H9 (cell line): ENCODE results near the gene ITSN2. TPM values are rescaled to one million over a fixed set of nuclear protein-coding genes. Genes with fewer than 3 reads are reported as not detected.

Experiments used
- DNase-seq: peaks from one replicate; pipeline ENCODE4 v3.0.0-alpha.2; 2017
- H2AFZ ChIP-seq: one replicate; pipeline ENCODE4 v1.6.1; 2013; ENCODE audit warnings: mild to moderate bottlenecking, low read length, control low read depth, moderate library complexity
- H2AK5ac ChIP-seq: 2 replicates; pipeline ENCODE4 v1.6.1; 2013; ENCODE audit warnings: low read length, control low read depth, mixed read lengths; ENCODE audit not compliant: insufficient read length
- H2BK120ac ChIP-seq: one replicate; pipeline ENCODE4 v1.6.1; 2013; ENCODE audit warnings: low read depth, mild to moderate bottlenecking, low read length, control low read depth, inconsistent platforms; ENCODE audit not compliant: poor library complexity, severe bottlenecking
- H2BK12ac ChIP-seq: 2 replicates; pipeline ENCODE4 v1.6.1; 2013; ENCODE audit warnings: low read length, control low read depth, mixed read lengths, low read depth; ENCODE audit not compliant: insufficient read length
- H2BK15ac ChIP-seq: 2 replicates; pipeline ENCODE4 v1.6.1; 2013; ENCODE audit warnings: low read depth, low read length, control low read depth
- H2BK20ac ChIP-seq: one replicate; pipeline ENCODE4 v1.6.1; 2013; ENCODE audit warnings: low read depth, mild to moderate bottlenecking, low read length, control low read depth, inconsistent platforms; ENCODE audit not compliant: poor library complexity, severe bottlenecking
- H2BK5ac ChIP-seq: 2 replicates; pipeline ENCODE4 v1.6.1; 2013; ENCODE audit warnings: low read length, control low read depth, mixed read lengths; ENCODE audit not compliant: insufficient read length
- H3K14ac ChIP-seq: 2 replicates; pipeline ENCODE4 v1.6.1; 2013; ENCODE audit warnings: low read length, control low read depth; ENCODE audit not compliant: insufficient read depth
- H3K18ac ChIP-seq: 2 replicates; pipeline ENCODE4 v1.6.1; 2013; ENCODE audit warnings: low read depth, mild to moderate bottlenecking, mixed read lengths, low read length, control low read depth; ENCODE audit not compliant: insufficient read length
- H3K23ac ChIP-seq: 2 replicates; pipeline ENCODE4 v1.6.1; 2013; ENCODE audit warnings: low read length, control low read depth, mixed read lengths, low read depth; ENCODE audit not compliant: insufficient read length
- H3K23me2 ChIP-seq: 2 replicates; pipeline ENCODE4 v1.6.1; 2013; ENCODE audit warnings: low read depth, mild to moderate bottlenecking, mixed read lengths, low read length, control low read depth; ENCODE audit not compliant: insufficient read length, poor library complexity, severe bottlenecking
- H3K27ac ChIP-seq: 2 replicates; pipeline ENCODE4 v1.5.1; 2013; ENCODE audit warnings: low read length, control low read depth, mixed read lengths, low read depth; ENCODE audit not compliant: insufficient read length
- H3K27me3 ChIP-seq: 2 replicates; pipeline ENCODE4 v1.6.1; 2013; ENCODE audit warnings: low read length, control low read depth, inconsistent platforms; ENCODE audit not compliant: insufficient read depth
- H3K4ac ChIP-seq: 2 replicates; pipeline ENCODE4 v1.6.1; 2013; ENCODE audit warnings: low read depth, mild to moderate bottlenecking, control low read depth, inconsistent platforms, low read length, moderate library complexity
- H3K4me1 ChIP-seq: 2 replicates; pipeline ENCODE4 v1.6.1; 2013; ENCODE audit warnings: low read length, control low read depth, inconsistent platforms; ENCODE audit not compliant: insufficient read depth
- H3K4me2 ChIP-seq: 2 replicates; pipeline ENCODE4 v1.6.1; 2013; ENCODE audit warnings: low read length, control low read depth, mixed read lengths; ENCODE audit not compliant: insufficient read length, insufficient read depth
- H3K56ac ChIP-seq: 2 replicates; pipeline ENCODE4 v1.6.1; 2013; ENCODE audit warnings: low read depth, mild to moderate bottlenecking, mixed read lengths, low read length, control low read depth; ENCODE audit not compliant: insufficient read length
- H3K79me1 ChIP-seq: 2 replicates; pipeline ENCODE4 v1.6.1; 2013; ENCODE audit warnings: low read depth, mild to moderate bottlenecking, moderate library complexity, low read length, control low read depth, inconsistent platforms; ENCODE audit not compliant: insufficient read depth, poor library complexity, severe bottlenecking
- H3K79me2 ChIP-seq: 2 replicates; pipeline ENCODE4 v1.6.1; 2013; ENCODE audit warnings: low read length, control low read depth, inconsistent platforms; ENCODE audit not compliant: insufficient read depth
- H3K9ac ChIP-seq: 2 replicates; pipeline ENCODE4 v1.6.1; 2013; ENCODE audit warnings: low read length, control low read depth, mixed read lengths; ENCODE audit not compliant: insufficient read length; ENCODE audit errors: extremely low read depth
- H3K9me3 ChIP-seq: one replicate; pipeline ENCODE4 v1.6.1; 2013; ENCODE audit warnings: low read depth, low read length, inconsistent platforms; ENCODE audit not compliant: control insufficient read depth
- H3T11ph ChIP-seq: one replicate; pipeline ENCODE4 v1.6.1; 2013; ENCODE audit warnings: mild to moderate bottlenecking, low read length, control low read depth, inconsistent platforms
- H4K20me1 ChIP-seq: one replicate; pipeline ENCODE4 v1.6.1; 2013; ENCODE audit not compliant: control insufficient read depth, insufficient read length, insufficient read depth
- H4K5ac ChIP-seq: 2 replicates; pipeline ENCODE4 v1.6.1; 2013; ENCODE audit warnings: low read depth, mild to moderate bottlenecking, mixed read lengths, low read length, control low read depth; ENCODE audit not compliant: insufficient read length
- H4K8ac ChIP-seq: replicated peaks from 2 replicates; pipeline ENCODE4 v1.6.1; 2013; ENCODE audit warnings: low read length, control low read depth, mixed read lengths, low read depth; ENCODE audit not compliant: insufficient read length
- H4K91ac ChIP-seq: 2 replicates; pipeline ENCODE4 v1.6.1; 2013; ENCODE audit warnings: low read depth, mild to moderate bottlenecking, moderate library complexity, mixed read lengths, low read length, control low read depth; ENCODE audit not compliant: insufficient read length
- H3K27ac Mint-ChIP-seq, 3 experiments: 2 replicates in 2 of 3; 3 replicates in 1 of 3; pipeline ENCODE4 v1.8.0; 2020 to 2021; ENCODE audit warnings: mixed read lengths in 3 of 3, mild to moderate bottlenecking in 1 of 3, moderate library complexity in 1 of 3
- H3K27me3 Mint-ChIP-seq: 2 replicates; pipeline ENCODE4 v1.8.0; 2021; ENCODE audit warnings: low read depth, mild to moderate bottlenecking, moderate library complexity, mixed read lengths
- H3K36me3 Mint-ChIP-seq, 3 experiments: 2 replicates in 2 of 3; 3 replicates in 1 of 3; pipeline ENCODE4 v1.8.0; 2020 to 2021; ENCODE audit warnings: low read depth in 3 of 3, mixed read lengths in 3 of 3; ENCODE audit not compliant: insufficient read depth in 1 of 3
- H3K4me1 Mint-ChIP-seq, 2 experiments: 2 replicates each; pipeline ENCODE4 v1.8.0; 2020; ENCODE audit warnings: mixed read lengths in 2 of 2
- H3K4me3 Mint-ChIP-seq, 2 experiments: 2 replicates in 1 of 2; 3 replicates in 1 of 2; pipeline ENCODE4 v1.8.0; 2020 to 2021; ENCODE audit warnings: mild to moderate bottlenecking in 2 of 2, mixed read lengths in 2 of 2, moderate library complexity in 1 of 2
- H3K9me3 Mint-ChIP-seq, 2 experiments: 2 replicates in 1 of 2; 3 replicates in 1 of 2; pipeline ENCODE4 v1.8.0; 2020; ENCODE audit warnings: mild to moderate bottlenecking in 2 of 2, mixed read lengths in 2 of 2, moderate library complexity in 1 of 2
- WGBS: extraction: QIAGEN DNeasy Blood & Tissue Kit; methylation state at CpG from one replicate; pipeline ENCODE4 v1.1.7; 2013; ENCODE audit warnings: missing lambda C conversion rate, low lambda C conversion rate, mixed read lengths; ENCODE audit not compliant: insufficient read length; ENCODE audit errors: extremely low coverage; 5-methylcytosine and 5-hydroxymethylcytosine counted together
- total RNA-seq: library from RNA; stranded (reverse); gene quantifications from 2 replicates; pipeline ENCODE4 v1.2.1, GENCODE V29; 2021
- TF ChIP-seq, protein P1 (sequence below): fragments of 200-600 bp; sonication (generic); conservative IDR thresholded peaks from 3 replicates; pipeline ENCODE4 v1.8.0; 2021; ENCODE audit warnings: antibody characterized with exemption, mild to moderate bottlenecking

Gene ITSN2
- total RNA-seq, 1 experiment from 2014 or later, result 17.0 TPM

DNA sequence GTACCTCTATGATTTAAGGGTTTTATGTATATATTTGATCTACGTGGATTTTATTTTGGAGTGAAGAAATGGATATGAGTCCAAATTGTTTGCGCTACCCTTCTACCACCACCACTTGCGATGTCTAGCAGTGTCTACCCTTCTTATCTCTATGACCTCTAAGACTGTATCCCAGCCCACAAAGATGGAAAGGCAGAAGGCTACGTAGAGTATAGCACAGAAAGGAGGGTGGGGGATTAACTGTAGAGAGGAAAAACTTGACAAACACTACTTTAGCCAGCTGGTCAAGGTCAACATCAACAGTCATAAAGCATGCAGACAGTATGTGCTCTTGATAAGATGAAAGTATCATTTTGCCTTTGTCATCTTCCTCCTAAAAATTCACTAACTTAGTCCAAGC lies 14.4 kb downstream of the ITSN2 start:
- no peaks in the 10 kb centered on the region for H4K20me1 ChIP-seq
- H2BK120ac ChIP-seq, result no peak overlapping the region
- no peaks in the 10 kb centered on the region for H3K79me1 ChIP-seq
- H3K18ac ChIP-seq, result no peak overlapping the region
- no CpG with 5 or more reads among the region's 4 CpGs for WGBS
- no peak overlapping the region for H2BK5ac ChIP-seq
- H2BK15ac ChIP-seq, result no peak overlapping the region
- TF ChIP-seq, protein P1, sequence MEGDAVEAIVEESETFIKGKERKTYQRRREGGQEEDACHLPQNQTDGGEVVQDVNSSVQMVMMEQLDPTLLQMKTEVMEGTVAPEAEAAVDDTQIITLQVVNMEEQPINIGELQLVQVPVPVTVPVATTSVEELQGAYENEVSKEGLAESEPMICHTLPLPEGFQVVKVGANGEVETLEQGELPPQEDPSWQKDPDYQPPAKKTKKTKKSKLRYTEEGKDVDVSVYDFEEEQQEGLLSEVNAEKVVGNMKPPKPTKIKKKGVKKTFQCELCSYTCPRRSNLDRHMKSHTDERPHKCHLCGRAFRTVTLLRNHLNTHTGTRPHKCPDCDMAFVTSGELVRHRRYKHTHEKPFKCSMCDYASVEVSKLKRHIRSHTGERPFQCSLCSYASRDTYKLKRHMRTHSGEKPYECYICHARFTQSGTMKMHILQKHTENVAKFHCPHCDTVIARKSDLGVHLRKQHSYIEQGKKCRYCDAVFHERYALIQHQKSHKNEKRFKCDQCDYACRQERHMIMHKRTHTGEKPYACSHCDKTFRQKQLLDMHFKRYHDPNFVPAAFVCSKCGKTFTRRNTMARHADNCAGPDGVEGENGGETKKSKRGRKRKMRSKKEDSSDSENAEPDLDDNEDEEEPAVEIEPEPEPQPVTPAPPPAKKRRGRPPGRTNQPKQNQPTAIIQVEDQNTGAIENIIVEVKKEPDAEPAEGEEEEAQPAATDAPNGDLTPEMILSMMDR, result no peak
- no peak overlapping the region for H4K5ac ChIP-seq
- H2AK5ac ChIP-seq, result no peak overlapping the region
- H3K79me2 ChIP-seq, result no peaks in the 10 kb centered on the region; the same call in 1 of the 2 replicates
- Mint-ChIP-seq H3K4me3 (no peak overlapping the region), H3K36me3 (no peaks in the 10 kb centered on the region), H3K9me3 (no peaks in the 10 kb centered on the region), H3K4me1 (peaks cover 3 to 9% of the 10 kb centered on the region in 2 experiments; a peak in 3 of 4 replicates), H3K27ac (no peak overlapping the region), H3K27me3 (no peaks in the 10 kb centered on the region)
- H3K4me2 ChIP-seq, result no peak overlapping the region
- no peak overlapping the region for H3K9ac ChIP-seq
- DNase-seq, result no peak
- H3K23ac ChIP-seq, result no peak overlapping the region
- no peak overlapping the region for H3K56ac ChIP-seq
- no peaks in the 10 kb centered on the region for H3K9me3 ChIP-seq
- H2BK20ac ChIP-seq, result no peak overlapping the region
- H2BK12ac ChIP-seq, result no peak overlapping the region
- H3T11ph ChIP-seq, result no peak overlapping the region
- H3K23me2 ChIP-seq, result peaks cover 2% of the 10 kb centered on the region
- no peak overlapping the region for H4K91ac ChIP-seq
- no peak overlapping the region for H4K8ac ChIP-seq
- no peaks in the 10 kb centered on the region for H3K27me3 ChIP-seq
- no peaks in the 10 kb centered on the region for H3K4me1 ChIP-seq
- no peak overlapping the region for H2AFZ ChIP-seq
- H3K4ac ChIP-seq, result no peak overlapping the region
- H3K27ac ChIP-seq, result no peak overlapping the region
- H3K14ac ChIP-seq, result no peak overlapping the region
